ENCODE data around the gene VASN. TPM values are rescaled to one million over a fixed set of nuclear protein-coding genes. Genes with fewer than 3 reads are reported as not detected.

The VASN gene
- total and polyA plus RNA-seq, 9 of the 15 experiments (the other 6 are each of a cell fraction or from before 2014, with no cell fraction given) = 0.01 to 2.5 (median 0.41) TPM; not detected in 1

GRCh38 chr16:4359914-4360313, 11.7 kb upstream of the VASN start:
- WGBS (ENCODE audit: insufficient coverage, low coverage, missing lambda C conversion rate) = 86% methylated on average over 1 of the region's 3 CpGs
- ATAC-seq = no peak
- Histone ChIP-seq H3K27me3 (ENCODE audit: control insufficient read depth in 2 of 2, insufficient read depth in 2 of 2, low read length in 2 of 2) (no peaks in the 10 kb centered on the region), H3K36me3 (ENCODE audit: control insufficient read depth, insufficient read depth, low read length) (peaks cover 61% of the 10 kb centered on the region; the same call in 2 of the 3 replicates), H3K9ac (ENCODE audit: insufficient read depth in 1 of 2, low read depth in 2 of 2, low read length in 2 of 2) (peak overlapping the region in 1 of 2 experiments; percentile 68; a peak in 1 of 4 replicates), H2AFZ (ENCODE audit: low read depth, low read length) (no peak overlapping the region), H3K4me2 (ENCODE audit: insufficient read depth, low read length) (no peak overlapping the region), H3K9me3 (replicated peaks; ENCODE audit: control insufficient read depth, insufficient read depth, low read depth, low read length) (no peaks in the 10 kb centered on the region), H3K4me3 (no peak overlapping the region), H4K20me1 (replicated peaks; ENCODE audit: control insufficient read depth, insufficient read depth, low read length) (no peaks in the 10 kb centered on the region), H3K27ac (ENCODE audit: extremely low read depth, low read depth, low read length) (no peak overlapping the region), H3K9me1 (ENCODE audit: control insufficient read depth, insufficient read depth, low read length) (no peaks in the 10 kb centered on the region), H3K79me2 (ENCODE audit: control insufficient read depth, insufficient read depth, low read length) (no peaks in the 10 kb centered on the region), H3K4me1 (replicated peaks in 1 of 2; ENCODE audit: control insufficient read depth in 2 of 2, insufficient read depth in 2 of 2, low read length in 2 of 2) (peaks cover 0 to 47% of the 10 kb centered on the region in 2 experiments; a peak in 2 of 5 replicates)
- no peak for FAIRE-seq
- DNase-seq (ENCODE audit: extremely low read depth in 1 of 4, low spot score in 3 of 4) = no peak
- no TSS peak for BruUV-seq (replicated peaks)
- intact Hi-C loops (cut with micrococcal nuclease) (loop anchor here (1.0 kb wide), 1 partner anchor 42 kb away; no protein-coding TSS in a partner anchor), in situ Hi-C loops (cut with MboI) (loop anchor here (5.0 kb wide), 1 partner anchor 42 kb away; no protein-coding TSS in a partner anchor)
- ChIA-PET POLR2A (interaction anchor here (1.1 to 1.3 kb wide), 3 partner anchors 10 to 44 kb away, joined by 3 to 5 read pairs (median 5); no protein-coding TSS in a partner anchor), CTCF (ENCODE audit: low intra/inter-chr PET ratio) (interaction anchor here (4.1 kb wide), 1 partner anchor 43 kb away, joined by 70 read pairs; no protein-coding TSS in a partner anchor)
- TF ChIP-seq USF2 (CRISPR knock-in tag; IDR thresholded peaks at IDR 0.05) (no peak), CHCHD3 (CRISPR knock-in tag; IDR thresholded peaks at IDR 0.05) (no peak), HIVEP1 (CRISPR knock-in tag; IDR thresholded peaks at IDR 0.05) (no peak), SRSF1 (IDR thresholded peaks at IDR 0.05; ENCODE audit: low read depth, low read length) (no peak), NKRF (IDR thresholded peaks at IDR 0.05; ENCODE audit: borderline replicate concordance) (no peak), JUN (IDR thresholded peaks at IDR 0.05; ENCODE audit: borderline replicate concordance, low read depth, low read length) (no peak), JUN (CRISPR knock-in tag; IDR thresholded peaks at IDR 0.05; ENCODE audit: borderline replicate concordance) (no peak), FOS (IDR thresholded peaks at IDR 0.05; ENCODE audit: extremely low read depth, insufficient read length) (no peak), ARID3A (IDR thresholded peaks at IDR 0.05; ENCODE audit: borderline replicate concordance, low read depth, low read length) (no peak), CGGBP1 (CRISPR knock-in tag; IDR thresholded peaks at IDR 0.05) (no peak), CEBPZ (IDR thresholded peaks at IDR 0.05; ENCODE audit: borderline replicate concordance, low read depth, low read length) (no peak), ZNF3 (CRISPR knock-in tag; IDR thresholded peaks at IDR 0.05) (no peak)

Data from K562 (cell line).